Measurements from ENCODE around the gene TGFBR3L.

Gene TGFBR3L

DNA sequence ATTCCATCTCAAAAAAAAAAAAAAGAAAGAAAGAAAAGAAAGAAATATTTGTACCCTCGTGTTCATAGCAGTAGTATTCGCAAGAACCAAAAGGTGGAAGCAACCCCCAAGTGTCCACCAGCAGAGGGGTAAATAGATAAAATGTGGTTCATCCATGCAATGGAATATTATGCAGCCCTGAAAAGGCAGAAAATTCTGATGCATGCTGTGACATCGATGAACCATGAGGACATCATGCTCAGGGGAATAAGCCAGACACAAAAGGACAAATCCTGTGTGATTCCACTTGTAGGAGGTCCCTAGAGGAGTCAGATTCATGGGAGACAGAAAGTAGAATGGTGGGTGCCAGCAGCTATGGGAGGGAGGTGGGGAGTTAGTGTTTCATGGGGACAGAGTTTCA is 32.7 kb upstream of the TGFBR3L start:
- no peak for TF ChIP-seq CTCF (IDR thresholded peaks at IDR 0.05; ENCODE audit: borderline replicate concordance, insufficient read depth, low read depth, low read length)
- no peak overlapping the region for H3K4me3 ChIP-seq (ENCODE audit: low read depth, low read length)

DNA sequence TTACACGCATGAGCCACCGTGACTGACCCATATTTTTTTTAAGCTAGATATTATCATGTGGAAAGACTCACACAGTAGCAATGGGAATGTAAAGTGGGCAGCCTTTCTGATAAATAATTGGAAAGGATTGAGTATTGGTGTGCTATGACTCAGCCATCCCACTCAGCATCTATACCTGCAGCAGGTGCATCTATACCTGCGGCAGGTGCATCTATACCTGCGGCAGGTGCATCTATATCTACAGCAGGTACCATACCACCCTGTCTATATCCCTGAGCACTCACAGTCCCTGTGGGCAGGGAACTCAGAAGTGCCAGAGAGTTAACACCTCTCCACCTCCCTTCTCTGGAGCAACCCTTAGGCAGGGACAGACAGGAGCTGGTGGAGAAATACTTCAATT is 31.5 kb upstream of the TGFBR3L start:
- H3K4me3 ChIP-seq (ENCODE audit: low read depth, low read length) = no peak overlapping the region

GRCh38 chr19:7883796-7884570 is 30.6 kb upstream of the TGFBR3L start:
- TF ChIP-seq CTCF (IDR thresholded peaks at IDR 0.05; ENCODE audit: borderline replicate concordance, insufficient read depth, low read depth, low read length) = no peak
- no peak overlapping the region for H3K4me3 ChIP-seq (ENCODE audit: low read depth, low read length)

More for the DNA sequence above, 31.5 kb upstream of the TGFBR3L start:
- TF ChIP-seq CTCF (IDR thresholded peaks at IDR 0.05; ENCODE audit: borderline replicate concordance, insufficient read depth, low read depth, low read length) = no peak

GRCh38 chr19:7885818-7886217 is 28.8 kb upstream of the TGFBR3L start:
- TF ChIP-seq CTCF (IDR thresholded peaks at IDR 0.05; ENCODE audit: borderline replicate concordance, insufficient read depth, low read depth, low read length) = no peak
- no peak overlapping the region for H3K4me3 ChIP-seq (ENCODE audit: low read depth, low read length)

GRCh38 chr19:7887408-7888144 is 27.1 kb upstream of the TGFBR3L start:
- no peak overlapping the region for H3K4me3 ChIP-seq (ENCODE audit: low read depth, low read length)
- no peak for TF ChIP-seq CTCF (IDR thresholded peaks at IDR 0.05; ENCODE audit: borderline replicate concordance, insufficient read depth, low read depth, low read length)

GRCh38 chr19:7888145-7888825 is 26.3 kb upstream of the TGFBR3L start, which contains the start of gene LRRC8E:
LRRC8E (plus strand) TSS chr19:7888510; CDS start chr19:7895604, 7,094 bp downstream.
- H3K4me3 ChIP-seq (ENCODE audit: low read depth, low read length) = no peak within 1 kb of the TSS
- TF ChIP-seq CTCF (IDR thresholded peaks at IDR 0.05; ENCODE audit: borderline replicate concordance, insufficient read depth, low read depth, low read length) = no peak
